NB4 (cell line): ENCODE data around the gene PLAAT2.
A peak's percentile ranks its signal among the peaks of the same experiment; 100 is the strongest.

ENCODE experiments used
- CTCF ChIP-seq: IDR thresholded peaks from one replicate; pipeline ENCODE4 v1.5.1; 2012; ENCODE audit warnings: low read depth, low read length
- MAX ChIP-seq: IDR thresholded peaks from 2 replicates; pipeline ENCODE4 v1.6.1; 2011; ENCODE audit warnings: low read depth, low read length
- POLR2A ChIP-seq: IDR thresholded peaks from 2 replicates; pipeline ENCODE4 v1.6.1; 2011; ENCODE audit warnings: mild to moderate bottlenecking; ENCODE audit not compliant: insufficient read length; ENCODE audit errors: extremely low read depth

- TF ChIP-seq CTCF (no peak), MAX (peak; percentile 65), POLR2A (no peak)
These were observed 4.1 kb upstream of the PLAAT2 start for GRCh38 chr11:63567044-63567840.
